H1 (cell line): ENCODE measurements around the gene NBAS. TPM values are rescaled to one million over a fixed set of nuclear protein-coding genes. Genes with fewer than 3 reads are reported as not detected.

Experiments
- CTCF ChIA-PET: fragments of 300-600 bp; sonication (Branson Sonifier 250); formaldehyde crosslinking; loops from one replicate; lab custom pipeline; 2021; ENCODE audit not compliant: partially characterized antibody; lab: Charles Lee
- POLR2A ChIA-PET: fragments of 300-600 bp; sonication (Branson Sonifier 250); formaldehyde crosslinking; loops from one replicate; lab custom pipeline; 2021; ENCODE audit warnings: inconsistent platforms; ENCODE audit not compliant: partially characterized antibody; lab: Charles Lee
- DNase-seq, 2 experiments: peaks; one replicate each; pipeline versions ENCODE4 v3.0.0 to v3.0.0-alpha.2; 2010 to 2022; ENCODE audit warnings: low spot score in 2 of 2, low read depth in 1 of 2, mixed read lengths in 1 of 2
- FAIRE-seq: peaks from 2 replicates; lab custom pipeline; 2011; peaks lifted over from hg19 to GRCh38; lab: Jason Lieb, UNC
- H2AFZ ChIP-seq: 2 replicates; pipeline ENCODE4 v1.8.1; 2012; ENCODE audit warnings: low read length, inconsistent platforms
- H2AK5ac ChIP-seq: 2 replicates; pipeline ENCODE4 v1.6.1; 2013; ENCODE audit warnings: low read depth, low read length
- H2BK120ac ChIP-seq: replicated peaks from 2 replicates; pipeline ENCODE3; 2013; ENCODE audit warnings: low read depth, low read length, inconsistent platforms
- H2BK12ac ChIP-seq: 2 replicates; pipeline ENCODE4 v1.6.1; 2013; ENCODE audit warnings: low read depth, low read length
- H2BK15ac ChIP-seq: 2 replicates; pipeline ENCODE4 v1.6.1; 2013; ENCODE audit warnings: low read length
- H2BK20ac ChIP-seq: 2 replicates; pipeline ENCODE4 v1.6.1; 2013; ENCODE audit warnings: low read length
- H2BK5ac ChIP-seq: 2 replicates; pipeline ENCODE4 v1.6.1; 2013; ENCODE audit warnings: low read depth, low read length
- H3K14ac ChIP-seq: 2 replicates; pipeline ENCODE4 v1.6.1; 2013; ENCODE audit warnings: inconsistent platforms; ENCODE audit not compliant: insufficient read length
- H3K18ac ChIP-seq: 2 replicates; pipeline ENCODE4 v1.6.1; 2013; ENCODE audit warnings: low read length; ENCODE audit errors: extremely low read depth
- H3K23ac ChIP-seq: 2 replicates; pipeline ENCODE4 v1.6.1; 2013; ENCODE audit warnings: inconsistent platforms; ENCODE audit not compliant: insufficient read length
- H3K23me2 ChIP-seq: 2 replicates; pipeline ENCODE4 v1.6.1; 2013; ENCODE audit warnings: low read depth, low read length
- H3K27ac ChIP-seq: 2 replicates; pipeline ENCODE4 v1.6.1; 2011; ENCODE audit warnings: low read depth, low read length, inconsistent platforms
- H3K27me3 ChIP-seq, 4 experiments: replicated peaks in 1 of 4; 1 replicate in 1 of 4; 2 replicates in 3 of 4; pipeline versions ENCODE4 v1.6.1 to v1.8.1; 2011 to 2013; ENCODE audit warnings: low read length in 3 of 4, mild to moderate bottlenecking in 3 of 4, inconsistent platforms in 2 of 4, mixed read lengths in 2 of 4, moderate library complexity in 1 of 4; ENCODE audit not compliant: control insufficient read depth in 3 of 4, insufficient read depth in 3 of 4; ENCODE audit errors: extremely low read depth in 1 of 4
- H3K36me3 ChIP-seq, 4 experiments: 2 replicates each; pipeline versions ENCODE4 v1.6.1 to v1.8.1; 2011 to 2013; ENCODE audit warnings: mild to moderate bottlenecking in 4 of 4, low read length in 3 of 4, moderate library complexity in 2 of 4, control low read depth in 1 of 4, inconsistent platforms in 1 of 4; ENCODE audit not compliant: insufficient read depth in 4 of 4, control insufficient read depth in 2 of 4
- H3K4ac ChIP-seq: replicated peaks from 2 replicates; pipeline ENCODE3; 2013; ENCODE audit warnings: low read length, low read depth, mixed read lengths, inconsistent platforms; ENCODE audit not compliant: insufficient read length
- H3K4me1 ChIP-seq, 4 experiments: replicated peaks in 1 of 4; 1 replicate in 1 of 4; 2 replicates in 3 of 4; pipeline versions ENCODE4 v1.6.1 to v1.8.1; 2011 to 2013; ENCODE audit warnings: low read length in 3 of 4, inconsistent platforms in 2 of 4, mixed read lengths in 1 of 4; ENCODE audit not compliant: insufficient read depth in 4 of 4, control insufficient read depth in 3 of 4
- H3K4me2 ChIP-seq, 2 experiments: 2 replicates each; pipeline versions ENCODE4 v1.6.1 to v1.8.1; 2011 to 2013; ENCODE audit warnings: low read depth in 2 of 2, low read length in 2 of 2, control low read depth in 1 of 2, inconsistent platforms in 1 of 2, mild to moderate bottlenecking in 1 of 2; ENCODE audit not compliant: insufficient read depth in 1 of 2
- H3K4me3 ChIP-seq, 4 experiments: fragments of 200-600, 300-600 bp in 1 of 4; sonication (generic), shearing (Covaris generic), sonication (Bioruptor Twin) in 1 of 4; 2 replicates each; pipeline versions ENCODE4 v1.5.1 to v1.8.1; 2011 to 2016; ENCODE audit warnings: low read length in 4 of 4, low read depth in 3 of 4, control low read depth in 2 of 4, inconsistent platforms in 2 of 4, mild to moderate bottlenecking in 2 of 4, mixed read lengths in 1 of 4, moderate library complexity in 1 of 4; ENCODE audit not compliant: insufficient read depth in 2 of 4; ENCODE audit errors: extremely low read depth in 1 of 4
- H3K56ac ChIP-seq: replicated peaks from 2 replicates; pipeline ENCODE3; 2013; ENCODE audit warnings: low read depth, mild to moderate bottlenecking, mixed read lengths, low read length, inconsistent platforms; ENCODE audit not compliant: insufficient read length
- H3K79me1 ChIP-seq: 2 replicates; pipeline ENCODE4 v1.6.1; 2013; ENCODE audit warnings: low read depth, low read length, control low read depth
- H3K79me2 ChIP-seq, 2 experiments: 2 replicates each; pipeline versions ENCODE4 v1.6.1 to v1.8.1; 2012 to 2013; ENCODE audit warnings: low read length in 2 of 2, mild to moderate bottlenecking in 2 of 2, inconsistent platforms in 1 of 2; ENCODE audit not compliant: insufficient read depth in 2 of 2, control insufficient read depth in 1 of 2
- H3K9ac ChIP-seq, 4 experiments: replicated peaks in 1 of 4; 1 replicate in 1 of 4; 2 replicates in 3 of 4; pipeline versions ENCODE4 v1.6.1 to v1.8.1; 2011 to 2013; ENCODE audit warnings: low read depth in 3 of 4, low read length in 3 of 4, control low read depth in 2 of 4, mild to moderate bottlenecking in 2 of 4, moderate library complexity in 2 of 4, inconsistent platforms in 1 of 4; ENCODE audit errors: extremely low read depth in 1 of 4
- H3K9me3 ChIP-seq, 2 experiments: 2 replicates each; pipeline versions ENCODE4 v1.6.1 to v1.8.1; 2012 to 2013; ENCODE audit warnings: mild to moderate bottlenecking in 2 of 2, moderate library complexity in 2 of 2, control low read depth in 1 of 2, inconsistent platforms in 1 of 2, low read depth in 1 of 2, low read length in 1 of 2, mixed read lengths in 1 of 2; ENCODE audit not compliant: insufficient read depth in 2 of 2
- H4K20me1 ChIP-seq, 2 experiments: replicated peaks in 1 of 2; 2 replicates each; pipeline versions ENCODE3 to v1.8.1; 2011 to 2013; ENCODE audit warnings: inconsistent platforms in 2 of 2, low read length in 2 of 2, mild to moderate bottlenecking in 1 of 2; ENCODE audit not compliant: insufficient read depth in 2 of 2, control insufficient read depth in 1 of 2
- H4K5ac ChIP-seq: 2 replicates; pipeline ENCODE4 v1.6.1; 2013; ENCODE audit warnings: low read length, low read depth, mixed read lengths, inconsistent platforms; ENCODE audit not compliant: insufficient read length
- H4K8ac ChIP-seq: 2 replicates; pipeline ENCODE4 v1.8.0; 2013; ENCODE audit warnings: mild to moderate bottlenecking, moderate library complexity, low read length, inconsistent platforms; ENCODE audit not compliant: insufficient read depth; ENCODE audit errors: extremely low read depth
- H4K91ac ChIP-seq: replicated peaks from 2 replicates; pipeline ENCODE3; 2013; ENCODE audit warnings: low read length, mixed read lengths, inconsistent platforms; ENCODE audit not compliant: insufficient read length
- ATF3 ChIP-seq: IDR thresholded peaks from 2 replicates; pipeline ENCODE4 v1.6.1; 2011; ENCODE audit warnings: low read depth, mild to moderate bottlenecking, low read length; ENCODE audit not compliant: insufficient read depth
- BRCA1 ChIP-seq: IDR thresholded peaks from 2 replicates; pipeline ENCODE4 v1.6.1; 2012; ENCODE audit warnings: low read depth, low read length, improper control_type of control experiment
- CEBPB ChIP-seq: IDR thresholded peaks from 2 replicates; pipeline ENCODE4 v1.6.1; 2012; ENCODE audit warnings: low read depth, low read length
- GABPA ChIP-seq: IDR thresholded peaks from 2 replicates; pipeline ENCODE4 v1.6.1; 2011; ENCODE audit warnings: mild to moderate bottlenecking, low read length, moderate library complexity, borderline replicate concordance; ENCODE audit not compliant: insufficient read depth
- HDAC2 ChIP-seq, 2 experiments: fragments of 300-600 bp in 1 of 2; sonication (generic) in 1 of 2; IDR thresholded peaks; 2 replicates each; pipeline ENCODE4 v1.6.1; 2011 to 2012; ENCODE audit warnings: low read depth in 2 of 2, low read length in 2 of 2, mild to moderate bottlenecking in 2 of 2, moderate library complexity in 2 of 2, borderline replicate concordance in 1 of 2, inconsistent platforms in 1 of 2
- NANOG ChIP-seq: IDR thresholded peaks from 2 replicates; pipeline ENCODE4 v1.6.1; 2011; ENCODE audit warnings: low read length, low read depth, mild to moderate bottlenecking, inconsistent platforms; ENCODE audit not compliant: insufficient read depth, poor library complexity, severe bottlenecking
- POLR2A ChIP-seq, 2 experiments: IDR thresholded peaks; 1 replicate in 1 of 2; 2 replicates in 1 of 2; pipeline ENCODE4 v1.6.1; 2011; ENCODE audit warnings: low read depth in 2 of 2, low read length in 2 of 2, mild to moderate bottlenecking in 2 of 2; ENCODE audit errors: control extremely low read depth in 1 of 2
- POLR2AphosphoS5 ChIP-seq: IDR thresholded peaks from 2 replicates; pipeline ENCODE4 v1.6.1; 2011; ENCODE audit warnings: low read depth, low read length
- RFX5 ChIP-seq: IDR thresholded peaks from 2 replicates; pipeline ENCODE4 v1.6.1; 2011; ENCODE audit warnings: low read depth, low read length, improper control_type of control experiment, borderline replicate concordance
- SP1 ChIP-seq: IDR thresholded peaks from 2 replicates; pipeline ENCODE4 v1.6.1; 2011; ENCODE audit warnings: low read depth, low read length
- SP4 ChIP-seq: IDR thresholded peaks from 2 replicates; pipeline ENCODE4 v1.6.1; 2012; ENCODE audit warnings: low read length, inconsistent platforms
- TCF12 ChIP-seq: IDR thresholded peaks from 2 replicates; pipeline ENCODE4 v1.6.1; 2011; ENCODE audit warnings: low read depth, mild to moderate bottlenecking, low read length
- TEAD4 ChIP-seq: IDR thresholded peaks from 2 replicates; pipeline ENCODE4 v1.6.1; 2012; ENCODE audit warnings: low read depth, low read length, inconsistent platforms, mixed read lengths
- WGBS, 2 experiments: shearing (Covaris generic) in 1 of 2; methylation state at CpG; one replicate each; pipeline versions ENCODE4 v1.1.6 to v1.1.7; 2013 to 2015; ENCODE audit warnings: low lambda C conversion rate in 2 of 2, mixed read lengths in 2 of 2, inconsistent platforms in 1 of 2, low coverage in 1 of 2, missing lambda C conversion rate in 1 of 2; ENCODE audit not compliant: insufficient replicate concordance in 2 of 2, insufficient coverage in 1 of 2, insufficient read length in 1 of 2; ENCODE audit errors: extremely low coverage in 1 of 2, missing lambda C conversion rate in 1 of 2; 5-methylcytosine and 5-hydroxymethylcytosine counted together
- polyA plus RNA-seq, 7 experiments: library from polyadenylated mRNA; depleted of rRNA in 3 of 7; stranded (reverse) in 5 of 7; unstranded in 2 of 7; fragments of >200 nt in 5 of 7; fragments of 200-250 nt in 2 of 7; gene quantifications; 1 replicate in 5 of 7; 2 replicates in 1 of 7; 4 replicates in 1 of 7; pipeline versions ENCODE4 v1.2.1 to v1.2.3, GENCODE V29; 2011 to 2013; ENCODE audit warnings: missing spikeins in 2 of 7, mixed read lengths in 2 of 7
- total RNA-seq: library from RNA; stranded (reverse); fragmentation: NEBNext Ultra II Directional; extraction: Animal tissue kit (Norgen Biotek cat#: 25700); gene quantifications from 2 replicates; pipeline ENCODE4 v1.2.1, GENCODE V29; 2021

Gene NBAS
- total and polyA plus RNA-seq, 2 of the 8 experiments (the other 6 are each of a cell fraction or from before 2014, with no cell fraction given): 19.6 to 34.8 TPM

- Histone ChIP-seq H3K4me2 (no peak overlapping the region), H3K27me3 (no peaks in the 10 kb centered on the region), H2BK5ac (no peak overlapping the region), H3K27ac (no peak overlapping the region), H2BK12ac (no peak overlapping the region), H2BK20ac (no peak overlapping the region), H2BK120ac (no peak overlapping the region), H3K9me3 (no peaks in the 10 kb centered on the region), H3K56ac (no peak overlapping the region), H3K36me3 (no peaks in the 10 kb centered on the region), H4K91ac (no peak overlapping the region), H3K23me2 (no peaks in the 10 kb centered on the region; the same call in 1 of the 2 replicates), H2BK15ac (no peak overlapping the region), H3K23ac (no peak overlapping the region), H3K4ac (no peak overlapping the region), H2AFZ (no peak overlapping the region), H3K14ac (no peak overlapping the region), H3K4me3 (no peak overlapping the region), H3K9ac (no peak overlapping the region), H3K79me1 (no peaks in the 10 kb centered on the region), H2AK5ac (no peak overlapping the region), H3K18ac (no peak overlapping the region), H4K5ac (no peak overlapping the region), H4K20me1 (no peaks in the 10 kb centered on the region), H3K79me2 (no peaks in the 10 kb centered on the region), H4K8ac (no peak overlapping the region), H3K4me1 (peaks cover 0 to 7% (median 5%) of the 10 kb centered on the region in 4 experiments; a peak in 5 of 7 replicates)
- DNase-seq (no peak), FAIRE-seq (no peak)
- 97% methylated on average over 5 of the region's 5 CpGs; no CpG with 5 or more reads in 1 of the 2 experiments for WGBS, 2 experiments
- ChIA-PET POLR2A (no interaction called here), CTCF (no interaction called here)
- no peak for TF ChIP-seq RFX5
- TF ChIP-seq TCF12: no peak
- TF ChIP-seq SP1: no peak
- TF ChIP-seq NANOG: no peak
- no peak for TF ChIP-seq POLR2A (IDR thresholded peaks at IDR 0.05; ENCODE audit: control extremely low read depth in 1 of 2, low read depth in 2 of 2, low read length in 2 of 2)
- no peak for TF ChIP-seq GABPA
- no peak for TF ChIP-seq ATF3
- no peak for TF ChIP-seq CEBPB
- TF ChIP-seq POLR2AphosphoS5: no peak
- TF ChIP-seq HDAC2 (IDR thresholded peaks at IDR 0.05; ENCODE audit: borderline replicate concordance in 1 of 2, low read depth in 2 of 2, low read length in 2 of 2): no peak
- TF ChIP-seq BRCA1: no peak
- no peak for TF ChIP-seq TEAD4
- no peak for TF ChIP-seq SP4
Observed at GRCh38 chr2:15359716-15360531, 201.2 kb downstream of the NBAS start.
